GM21619 (cell line): ENCODE data around the gene EEF1AKMT2.

Experiments used
- ATAC-seq: cut with Tn5 transposase; IDR thresholded peaks from one replicate; pipeline ENCODE4 v1.9.1; 2021; ENCODE audit not compliant: unreplicated experiment

Gene EEF1AKMT2

DNA sequence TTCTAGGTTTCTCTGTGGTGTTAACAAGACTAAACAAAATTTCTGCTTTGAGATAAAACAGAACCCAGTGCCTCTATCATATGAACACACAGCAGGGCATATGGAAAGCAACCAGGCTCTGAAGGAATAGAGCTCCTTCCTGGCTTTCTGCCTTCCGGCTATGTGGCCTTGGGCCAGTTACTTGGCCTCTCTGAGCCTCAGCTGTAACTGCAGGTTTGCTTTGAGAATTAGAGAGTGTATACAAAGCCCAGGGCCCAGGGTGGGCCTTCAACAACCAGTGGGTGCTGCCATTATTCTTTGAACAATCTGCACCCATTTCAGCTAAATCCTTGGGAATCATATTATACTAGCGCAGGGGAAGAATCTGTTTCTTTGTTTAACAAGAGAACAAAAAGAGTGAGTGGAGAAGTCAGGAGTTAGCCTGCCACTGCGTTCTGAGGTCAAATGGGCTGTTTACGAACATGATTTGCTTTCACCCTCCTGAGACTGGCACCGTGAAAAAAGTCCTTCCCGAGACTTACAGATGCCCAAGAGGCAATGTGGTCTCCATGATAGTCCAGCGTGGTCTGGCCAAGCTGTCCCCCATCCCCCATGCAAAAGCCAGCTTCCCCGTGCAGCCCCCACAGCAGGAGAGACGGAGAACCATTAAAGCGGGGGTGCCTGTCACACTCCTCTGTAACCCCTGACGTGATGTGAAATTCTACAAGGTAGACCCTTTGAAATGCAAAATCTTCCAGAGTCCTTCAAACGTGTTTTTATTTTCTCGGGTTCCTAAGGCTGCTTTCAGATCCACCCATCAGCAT is 52.4 kb downstream of the EEF1AKMT2 start:
- ATAC-seq = no peak

DNA sequence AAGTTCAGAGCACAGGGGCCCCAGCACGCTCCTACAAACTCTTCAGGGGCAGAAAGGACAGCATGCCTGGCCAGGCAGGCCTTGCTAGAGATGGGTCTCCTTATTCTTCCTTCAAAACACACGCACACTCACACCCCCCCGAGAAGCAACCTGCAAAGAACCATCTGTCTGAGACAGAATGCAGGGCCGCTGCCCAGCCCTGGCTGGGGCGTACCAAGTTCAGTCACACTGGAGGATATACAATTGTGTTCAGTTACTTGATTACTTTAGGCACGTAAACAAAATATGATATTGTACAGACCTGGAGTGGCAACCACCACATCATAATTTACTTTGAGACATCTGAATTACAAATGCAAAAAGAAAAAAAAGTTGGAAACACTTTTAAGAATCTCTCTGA is 53.2 kb downstream of the EEF1AKMT2 start:
- ATAC-seq = no peak

DNA sequence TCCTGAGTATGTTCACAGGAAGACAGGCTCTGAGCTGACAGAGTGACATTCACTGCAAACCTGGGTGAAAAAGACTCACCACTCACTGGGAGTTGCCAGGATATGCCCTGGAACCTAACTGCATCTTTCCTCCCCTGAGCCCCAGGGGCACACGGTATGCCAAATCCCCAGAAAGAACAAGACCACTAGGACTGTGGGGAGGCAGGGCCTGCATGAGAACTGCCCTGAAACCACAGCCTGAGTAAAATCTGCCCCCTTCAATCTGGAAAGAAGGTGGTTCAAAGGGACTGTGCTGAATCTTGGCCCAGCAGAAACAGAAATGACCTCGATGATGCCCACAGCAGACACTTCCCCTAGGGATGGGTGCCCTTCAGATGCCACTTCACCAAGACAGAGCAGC is 54.0 kb downstream of the EEF1AKMT2 start:
- ATAC-seq = no peak

DNA sequence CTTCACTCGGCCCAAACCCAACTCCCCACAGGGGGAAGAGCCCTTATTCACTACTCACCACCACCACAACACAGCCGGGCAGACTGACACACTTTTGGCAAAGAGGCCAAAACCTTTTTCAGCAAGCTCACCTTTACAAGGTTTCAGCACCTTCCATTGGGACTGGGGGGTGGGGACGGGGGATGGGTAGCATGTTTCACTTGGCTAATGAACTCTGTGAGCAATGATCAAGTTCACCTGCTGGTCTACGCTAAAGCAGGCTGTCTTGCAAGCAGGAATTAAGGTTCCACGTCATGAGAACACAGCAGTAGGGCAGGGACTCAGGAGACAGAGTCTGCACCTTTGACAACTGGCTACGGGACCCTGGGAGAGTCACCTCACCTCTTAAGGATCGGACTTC is 54.5 kb downstream of the EEF1AKMT2 start:
- no peak for ATAC-seq

DNA sequence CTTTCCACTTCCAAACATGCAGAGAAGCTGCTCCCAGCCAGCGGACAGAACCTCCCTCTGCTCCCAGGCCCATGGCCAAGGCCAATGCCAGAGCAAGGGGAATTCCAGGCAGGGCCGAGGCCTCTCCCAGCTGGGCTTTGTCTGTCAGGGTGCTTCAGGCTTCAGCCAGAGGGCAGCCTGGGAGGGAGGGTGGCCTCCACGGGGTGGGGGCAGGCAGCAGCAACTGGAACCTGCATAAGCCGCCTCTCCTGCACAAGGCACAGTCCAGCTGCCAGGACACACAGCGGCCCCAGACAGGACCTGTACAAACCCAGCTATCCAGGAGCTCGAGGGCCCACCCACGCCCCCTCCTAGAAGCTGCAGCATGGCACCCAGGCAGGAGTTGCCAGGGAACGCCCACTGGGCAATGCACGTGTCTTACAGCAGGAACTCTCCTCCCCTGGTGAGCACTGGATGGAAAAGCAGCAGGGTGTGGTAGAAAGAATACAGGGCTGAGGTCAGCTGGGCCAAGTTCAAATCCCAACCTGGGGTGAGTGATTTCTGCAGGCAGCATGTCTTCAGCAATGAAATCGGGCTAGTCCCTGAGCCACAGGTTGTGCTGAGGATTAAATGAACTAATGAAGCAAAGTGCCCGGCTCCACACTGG is 55.1 kb downstream of the EEF1AKMT2 start:
- ATAC-seq = no peak

DNA sequence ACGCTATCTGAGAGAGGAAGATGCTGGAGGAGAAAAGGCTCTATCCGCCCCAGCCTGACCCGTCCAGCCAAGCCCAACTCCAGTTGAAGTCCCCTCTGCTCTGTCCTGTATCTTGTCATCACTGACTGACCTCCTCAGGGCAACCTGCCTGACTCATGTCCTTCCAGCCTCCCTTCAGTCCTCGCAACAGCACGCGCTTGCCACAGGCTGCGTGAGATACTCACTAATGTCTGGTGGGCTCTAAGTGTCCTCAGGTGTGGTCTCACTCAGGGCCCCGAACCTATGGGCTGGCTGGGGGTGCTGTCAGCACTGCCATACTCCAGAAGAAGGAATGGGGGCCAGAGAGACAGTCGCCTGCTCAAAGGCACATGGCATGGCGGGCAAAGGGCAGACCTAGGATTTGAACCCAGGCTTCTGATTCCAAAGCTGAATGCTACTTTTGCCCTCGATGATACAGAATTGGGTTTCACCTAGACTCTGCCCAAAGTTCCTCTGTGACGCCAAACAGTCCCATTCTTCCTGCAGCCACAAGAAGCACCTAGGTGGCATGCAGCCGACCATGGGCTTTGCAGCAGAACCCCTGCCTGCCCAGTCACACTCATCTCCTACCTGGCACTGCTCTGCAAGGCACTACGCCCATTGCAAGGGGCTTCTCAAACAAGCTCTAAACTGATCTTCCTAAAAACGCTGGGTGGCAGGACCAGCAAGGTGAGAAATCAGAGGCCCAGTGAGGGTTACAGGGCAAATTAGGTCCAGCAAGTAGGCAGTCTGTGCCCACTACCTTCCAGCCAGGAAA is 56.0 kb downstream of the EEF1AKMT2 start:
- ATAC-seq = no peak

DNA sequence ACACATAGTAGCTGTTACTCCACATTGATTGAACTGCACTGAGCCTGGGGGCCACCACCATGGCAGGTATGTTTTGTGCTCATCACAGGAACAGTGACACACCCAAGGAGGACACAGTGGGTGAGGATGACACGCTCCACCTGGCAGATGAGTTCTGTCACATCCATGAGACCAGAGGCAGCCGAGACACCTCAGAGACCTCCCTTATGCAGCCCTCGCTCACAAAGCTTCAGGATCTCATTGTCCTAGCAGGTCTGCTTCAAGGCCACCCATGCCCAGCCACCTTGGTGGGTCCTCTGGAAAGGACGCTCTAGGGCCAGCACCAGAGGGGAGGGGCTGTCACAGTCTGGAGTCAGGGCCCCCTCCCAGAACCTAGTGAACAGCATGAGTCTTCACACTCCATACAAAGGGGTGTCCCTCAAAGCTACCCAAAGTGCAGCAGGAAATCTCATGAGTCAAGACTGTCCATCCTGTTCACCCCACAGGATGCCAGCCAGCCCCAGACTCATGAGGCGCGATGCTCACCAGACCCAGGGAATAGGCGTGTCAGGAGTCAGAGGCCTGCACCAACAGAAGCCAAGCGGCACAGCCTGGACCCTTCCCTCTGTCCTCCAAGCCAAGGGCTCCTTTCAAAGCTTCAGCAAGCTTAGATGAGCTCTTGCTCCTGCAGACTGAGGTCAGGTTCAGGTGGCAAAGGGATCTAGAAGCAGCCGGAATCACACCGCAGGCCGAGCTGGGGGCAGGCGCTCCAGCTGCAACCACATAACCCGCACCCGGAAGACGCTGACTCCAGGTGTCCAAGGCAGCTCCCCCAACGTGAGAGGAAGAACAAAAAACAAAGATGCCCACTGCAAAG is 57.1 kb downstream of the EEF1AKMT2 start:
- no peak for ATAC-seq

DNA sequence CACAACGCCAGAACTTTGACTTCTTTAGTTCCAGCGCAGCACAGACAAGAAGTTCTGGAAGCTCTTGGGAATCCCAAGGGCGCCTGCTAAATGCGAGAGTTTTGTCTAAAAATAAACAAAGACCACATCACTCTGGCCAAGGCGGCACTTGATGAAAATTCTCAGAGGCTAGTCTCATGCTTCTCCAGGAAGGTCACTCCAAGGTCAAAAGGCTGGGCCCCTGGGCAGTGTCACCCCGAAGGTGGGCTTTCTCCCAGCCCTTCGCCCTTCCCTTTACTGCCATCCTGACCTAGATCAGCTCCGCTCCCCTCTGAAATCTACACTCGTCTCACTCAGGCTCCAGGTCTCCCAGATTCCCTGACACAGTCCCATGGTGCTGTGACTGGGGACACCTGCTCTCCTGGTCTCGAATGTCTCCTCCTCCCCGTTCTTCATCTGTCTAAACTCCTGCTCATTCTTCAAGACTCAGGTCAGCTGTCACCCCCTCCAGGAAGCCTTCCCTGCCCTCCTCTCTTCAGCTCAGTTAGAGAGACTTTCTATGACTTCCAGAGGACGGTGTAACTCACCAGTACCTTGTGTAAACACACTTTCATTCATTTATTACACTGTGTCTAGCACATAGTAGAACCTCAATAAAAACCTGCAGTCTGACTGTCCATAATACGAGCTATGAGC is 58.0 kb downstream of the EEF1AKMT2 start:
- no peak for ATAC-seq

DNA sequence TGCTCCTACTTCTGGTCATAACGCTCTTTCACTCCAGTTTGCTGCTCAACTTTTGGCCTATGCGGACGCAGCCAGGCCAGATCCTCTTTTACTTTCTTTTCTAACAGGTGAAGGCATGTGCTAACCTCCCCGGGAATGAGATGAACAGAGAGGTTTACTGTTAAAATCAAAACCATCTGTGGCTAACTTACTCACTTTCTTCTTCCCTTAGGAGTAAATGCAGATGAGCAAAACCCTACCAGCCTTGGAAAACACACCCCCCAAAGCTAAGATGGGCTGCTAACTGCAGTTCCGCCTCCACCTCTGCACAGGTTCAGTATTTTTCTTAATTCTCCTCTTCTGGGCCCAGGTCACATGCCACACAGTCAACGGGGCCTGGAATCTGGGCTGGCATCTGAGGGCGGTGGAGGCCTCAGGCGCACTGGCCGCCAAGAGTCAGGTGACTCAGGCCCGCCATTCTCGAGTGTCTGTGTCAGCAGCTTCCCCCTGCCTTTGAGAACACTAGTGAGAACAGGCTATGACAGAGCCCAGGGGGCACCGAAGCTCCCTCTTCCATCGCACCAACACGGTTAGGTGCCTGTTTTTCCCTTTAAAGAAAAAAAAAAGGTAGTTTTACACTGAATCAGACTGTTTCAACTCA is 58.6 kb downstream of the EEF1AKMT2 start:
- ATAC-seq = peak; percentile 68

DNA sequence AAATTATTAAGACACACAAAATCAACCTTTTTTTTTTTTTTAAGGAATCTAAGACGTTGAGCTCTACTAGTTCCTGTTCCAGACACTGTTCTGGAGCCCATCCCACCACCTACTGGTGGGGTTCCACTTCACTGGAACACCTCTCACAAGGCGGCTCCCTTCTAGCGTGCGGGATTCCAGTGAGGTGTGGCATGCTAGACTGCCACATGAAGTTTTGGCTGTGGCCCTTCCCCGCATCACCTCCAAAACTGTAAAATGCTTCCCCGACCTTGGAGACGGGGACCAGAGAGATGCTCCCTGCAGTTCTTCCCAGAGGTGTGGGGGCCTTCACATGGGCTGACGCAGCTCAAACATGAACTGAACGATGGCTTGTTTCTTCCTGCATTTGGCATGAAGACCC is 60.1 kb downstream of the EEF1AKMT2 start:
- ATAC-seq = no peak

DNA sequence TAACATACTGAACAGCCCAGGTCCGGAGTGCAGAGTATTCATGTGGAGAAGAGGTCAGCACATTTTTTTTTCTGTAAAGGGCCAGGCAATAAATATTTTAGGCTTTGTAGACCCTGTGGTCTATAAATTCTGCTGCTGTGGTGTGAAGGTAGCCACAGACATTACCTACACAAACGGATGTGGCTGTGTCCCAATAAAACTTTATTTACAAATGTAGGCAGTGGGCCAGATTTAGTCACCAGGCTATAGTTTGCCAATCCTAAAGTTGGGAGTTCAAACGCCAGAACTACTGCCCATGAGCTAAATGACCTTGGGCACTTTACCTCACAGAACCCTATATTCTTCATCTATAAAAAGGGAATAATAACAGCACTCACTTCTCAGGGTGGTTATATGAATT is 60.9 kb downstream of the EEF1AKMT2 start:
- no peak for ATAC-seq

DNA sequence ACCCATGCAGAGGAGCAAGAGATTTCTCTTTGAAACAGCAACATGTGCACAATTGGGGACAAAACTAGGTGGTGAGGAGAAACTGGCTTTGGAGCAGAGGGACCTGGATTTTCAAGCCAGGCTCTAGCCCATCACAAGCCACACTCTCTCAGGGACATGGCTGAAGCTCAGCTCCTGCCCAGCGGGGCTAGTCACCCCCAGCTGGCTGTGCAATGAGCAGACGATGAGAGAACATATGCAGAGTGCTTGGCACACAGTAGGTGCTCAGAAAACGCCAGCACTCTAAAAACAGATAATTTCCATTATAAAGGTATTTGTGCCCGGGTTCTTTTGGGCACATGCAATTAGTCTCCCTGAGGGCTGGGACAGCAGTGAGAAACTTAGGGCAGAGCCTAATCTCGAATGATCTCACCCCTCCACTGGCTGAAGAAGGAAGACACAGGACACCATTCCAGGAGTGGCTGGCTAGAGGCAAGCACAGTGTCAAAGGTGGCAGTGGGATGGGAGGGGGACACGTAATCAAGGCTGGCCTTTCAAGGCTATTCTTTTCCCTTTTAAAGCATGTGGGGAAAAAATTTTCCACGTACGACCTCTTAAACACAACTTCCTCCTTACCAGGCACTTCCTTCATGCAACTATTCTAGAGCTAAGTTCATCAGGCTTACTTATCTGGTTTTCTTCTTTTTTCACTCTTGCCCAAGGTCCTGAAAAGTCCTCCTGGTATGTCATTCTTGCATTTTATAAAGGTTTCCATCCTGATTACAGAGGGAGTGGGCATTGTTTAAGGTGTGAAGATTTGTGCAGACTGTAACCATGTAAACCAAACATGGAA is 62.6 kb downstream of the EEF1AKMT2 start:
- ATAC-seq = no peak

DNA sequence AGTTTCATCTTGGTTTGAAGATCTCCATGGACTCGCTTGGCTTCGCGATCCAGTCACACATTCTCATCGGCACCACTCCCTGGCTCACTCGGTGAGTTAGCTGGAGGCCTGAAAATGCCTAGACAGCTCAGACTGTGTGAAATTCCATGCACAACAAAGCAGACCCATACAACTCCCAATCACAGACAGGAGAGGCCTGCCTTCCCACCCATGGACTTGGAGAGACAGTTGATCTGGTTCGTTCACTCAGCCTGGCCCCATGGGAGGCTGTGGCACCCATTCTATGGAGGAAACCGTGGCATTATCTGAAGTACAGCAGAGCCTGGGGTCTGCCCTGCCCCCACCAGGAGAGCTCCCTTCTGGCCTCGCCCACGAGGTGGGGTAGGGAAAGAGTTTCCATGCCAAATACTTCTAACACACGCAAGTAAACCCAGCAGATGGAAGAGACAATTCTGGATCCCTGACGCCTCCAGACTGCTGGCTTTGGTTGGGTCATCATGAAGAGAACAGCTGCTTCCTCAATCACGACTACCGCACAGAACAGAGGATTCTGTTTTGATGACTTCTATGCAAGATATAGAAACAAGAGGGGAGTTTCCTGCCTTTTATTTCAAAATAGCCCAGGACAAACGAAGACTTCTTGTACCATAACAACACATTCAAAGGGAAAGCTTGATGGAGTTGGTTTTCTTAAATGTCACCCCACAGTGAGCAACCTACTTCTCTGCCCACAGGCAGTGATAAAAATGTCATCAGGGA is 63.4 kb downstream of the EEF1AKMT2 start:
- ATAC-seq = peak; percentile 24

DNA sequence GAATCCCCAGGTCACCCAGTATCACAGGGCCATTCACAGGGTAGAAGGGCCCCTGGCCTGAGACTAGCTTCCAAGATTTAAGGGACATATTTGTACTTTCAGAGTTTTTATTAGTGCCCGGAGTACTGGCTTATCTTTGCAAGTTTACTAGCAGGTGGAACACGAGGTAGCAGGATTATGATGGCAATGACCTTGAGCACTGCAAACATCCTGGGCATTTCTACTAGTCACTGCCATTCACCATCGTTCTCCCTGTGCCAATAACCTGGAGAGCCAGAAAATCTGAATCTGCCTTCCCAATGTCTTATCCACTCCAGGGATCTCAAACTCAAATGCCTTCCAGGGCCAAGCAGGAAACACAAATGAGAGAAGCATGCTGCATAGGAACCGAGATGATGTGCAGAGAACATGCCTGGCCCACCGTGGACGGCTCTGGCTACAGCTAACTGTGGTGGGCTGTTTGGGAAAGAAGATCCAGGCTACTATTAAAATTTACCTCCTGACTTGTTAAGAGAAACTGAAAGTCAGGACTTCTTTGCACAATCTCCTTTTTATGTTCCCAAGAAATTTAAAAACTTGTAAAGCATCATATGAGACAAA is 64.2 kb downstream of the EEF1AKMT2 start:
- no peak for ATAC-seq

DNA sequence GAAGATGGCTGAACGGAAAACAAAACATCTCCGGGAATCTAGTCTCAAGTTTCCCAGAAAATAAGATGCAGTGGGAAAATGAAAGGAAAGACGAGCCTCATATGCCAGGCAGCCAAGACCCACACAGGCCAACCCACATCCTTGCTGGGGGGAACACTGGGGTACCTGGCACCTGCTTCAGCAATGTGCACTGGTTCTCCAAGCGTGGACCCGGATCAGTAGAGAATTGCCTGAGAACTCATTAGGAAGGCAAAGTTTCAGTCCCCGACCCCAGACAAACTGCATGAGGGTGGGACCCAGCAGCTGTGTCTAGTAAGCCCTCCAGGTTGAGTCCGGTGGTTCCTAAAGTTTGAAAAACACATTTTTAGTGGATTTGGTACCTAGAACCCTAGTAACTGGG is 65.9 kb downstream of the EEF1AKMT2 start:
- no peak for ATAC-seq

DNA sequence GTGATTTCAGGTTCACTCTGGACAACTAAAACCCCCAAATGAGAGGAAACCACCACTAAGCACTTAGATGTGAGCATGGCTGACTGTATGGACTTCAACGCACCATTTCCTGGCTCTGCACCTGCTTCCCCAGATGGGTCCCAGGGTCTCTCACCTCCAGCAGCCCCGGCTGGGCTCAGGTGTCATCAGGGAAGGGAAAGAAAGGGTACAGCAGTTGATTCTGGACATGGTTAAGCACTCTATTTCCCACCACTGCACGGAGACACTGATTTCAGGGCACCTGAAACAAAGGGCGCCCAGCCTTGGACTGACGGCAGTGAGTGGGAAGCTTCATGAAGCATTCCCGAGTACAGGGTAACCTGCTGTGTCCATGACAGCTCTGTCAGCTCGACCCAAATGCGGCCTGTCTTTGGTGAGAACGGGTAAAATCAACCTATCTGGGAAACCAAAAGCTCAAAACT is 66.5 kb downstream of the EEF1AKMT2 start:
- ATAC-seq = no peak

DNA sequence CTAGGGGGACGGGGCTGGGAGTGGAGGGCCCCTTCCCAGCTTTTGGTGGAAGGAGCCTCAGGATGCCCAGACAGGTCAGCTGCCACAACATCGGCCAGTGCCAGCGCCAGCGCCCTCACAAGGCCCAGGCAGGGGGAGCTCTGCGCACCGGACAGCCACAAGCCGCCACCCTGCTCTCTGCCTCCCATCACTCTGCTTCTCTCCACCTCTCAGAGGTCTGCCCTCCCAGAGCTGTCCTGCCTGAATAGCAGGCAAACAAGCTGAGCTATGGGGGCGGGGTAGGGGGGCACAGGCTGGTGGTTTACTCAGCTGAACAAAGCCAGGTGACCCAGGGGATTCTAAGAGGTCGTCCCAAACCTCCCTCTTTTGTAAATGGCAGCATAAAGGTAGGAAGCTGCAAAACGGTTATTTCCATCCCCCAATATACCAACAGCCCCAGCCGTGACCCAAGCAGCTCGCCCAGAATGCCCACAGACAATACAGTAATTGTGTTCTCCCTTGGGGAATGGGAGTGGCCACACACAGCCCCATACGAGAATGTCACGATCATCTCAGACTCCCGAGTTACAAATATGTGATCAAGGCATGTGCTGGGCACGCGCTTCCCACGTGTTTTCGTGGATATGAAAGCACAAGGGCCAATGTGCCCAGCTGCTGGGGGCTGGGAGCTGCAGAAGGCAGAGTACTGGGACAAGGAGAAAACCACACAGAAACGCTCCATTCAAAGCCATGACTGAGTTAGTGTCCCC is 67.2 kb downstream of the EEF1AKMT2 start:
- ATAC-seq = no peak
